ENCODE measurements around the gene TAGAP. TPM values are rescaled to one million over a fixed set of nuclear protein-coding genes. Genes with fewer than 3 reads are reported as not detected.

The TAGAP gene
- total and polyA plus RNA-seq, 9 of the 15 experiments (the other 6 are each of a cell fraction or from before 2014, with no cell fraction given): 0.07 TPM; not detected in 8

- TF ChIP-seq CHD4 (IDR thresholded peaks at IDR 0.05; ENCODE audit: insufficient read depth, insufficient replicate concordance, low read depth, low read length, poor library complexity, severe bottlenecking) (no peak), CHCHD3 (CRISPR knock-in tag; IDR thresholded peaks at IDR 0.05) (no peak), SREBF2 (CRISPR knock-in tag; IDR thresholded peaks at IDR 0.05) (no peak), PBX2 (CRISPR knock-in tag; IDR thresholded peaks at IDR 0.05; ENCODE audit: low read depth) (no peak), PBX2 (tag; conservative IDR thresholded peaks at IDR 0.05; ENCODE audit: low read depth) (no peak), MEIS2 (IDR thresholded peaks at IDR 0.05; ENCODE audit: partially characterized antibody) (peak; percentile 87), DEAF1 (CRISPR knock-in tag; IDR thresholded peaks at IDR 0.05) (peak; percentile 40; the same call in 1 of the 2 replicates), ATF7 (IDR thresholded peaks at IDR 0.05) (peak; percentile 88), NFE2L1 (tag; IDR thresholded peaks at IDR 0.05; ENCODE audit: borderline replicate concordance, low read depth) (no peak), HMGXB4 (CRISPR knock-in tag; IDR thresholded peaks at IDR 0.05) (peak; percentile 38; the same call in 1 of the 2 replicates), PATZ1 (CRISPR knock-in tag; IDR thresholded peaks at IDR 0.05; ENCODE audit: borderline replicate concordance) (no peak), ZC3H4 (CRISPR knock-in tag; IDR thresholded peaks at IDR 0.05; ENCODE audit: borderline replicate concordance) (no peak), TAF9B (IDR thresholded peaks at IDR 0.05; ENCODE audit: partially characterized antibody) (peak; percentile 87), C11orf30 (IDR thresholded peaks at IDR 0.05; ENCODE audit: low read depth) (peak; percentile 55; the same call in 1 of the 2 replicates), GTF3C2 (IDR thresholded peaks at IDR 0.05; ENCODE audit: borderline replicate concordance, extremely low read depth, insufficient read length) (no peak)
These were observed 45.0 kb downstream of the TAGAP start, which contains the start of gene RSPH3 (continued) for GRCh38 chr6:158999666-159000403.
